Measurements from ENCODE around the gene GRIN2A. TPM values are rescaled to one million over a fixed set of nuclear protein-coding genes. Genes with fewer than 3 reads are reported as not detected.

GRIN2A gene
- total RNA-seq, 1 donor from 2014 or later = not detected

- no peaks in the 10 kb centered on the region for H3K27me3 Mint-ChIP-seq (ENCODE audit: low read depth)
- H3K4me1 Mint-ChIP-seq (ENCODE audit: low read depth) = no peaks in the 10 kb centered on the region
- no peaks in the 10 kb centered on the region for H3K36me3 Mint-ChIP-seq (ENCODE audit: low read depth)
- no peak for DNase-seq (ENCODE audit: low spot score)
- H3K27ac Mint-ChIP-seq (ENCODE audit: unreplicated experiment) = no peak overlapping the region
- TF ChIP-seq CTCF (IDR thresholded peaks at IDR 0.05) = no peak
- H3K9me3 Mint-ChIP-seq (ENCODE audit: low read depth) = no peaks in the 10 kb centered on the region
- H3K4me3 Mint-ChIP-seq (ENCODE audit: unreplicated experiment) = no peak overlapping the region
Observed at GRCh38 chr16:9908613-9909012, 273.6 kb downstream of the GRIN2A start.

GRCh38 chr16:9907752-9908151, 274.5 kb downstream of the GRIN2A start:
- DNase-seq (ENCODE audit: low spot score) = no peak
- H3K4me1 Mint-ChIP-seq (ENCODE audit: low read depth) = no peaks in the 10 kb centered on the region
- TF ChIP-seq CTCF (IDR thresholded peaks at IDR 0.05) = no peak
- H3K27me3 Mint-ChIP-seq (ENCODE audit: low read depth) = no peaks in the 10 kb centered on the region
- H3K9me3 Mint-ChIP-seq (ENCODE audit: low read depth) = no peaks in the 10 kb centered on the region
- H3K4me3 Mint-ChIP-seq (ENCODE audit: unreplicated experiment) = no peak overlapping the region
- no peaks in the 10 kb centered on the region for H3K36me3 Mint-ChIP-seq (ENCODE audit: low read depth)
- H3K27ac Mint-ChIP-seq (ENCODE audit: unreplicated experiment) = no peak overlapping the region

- TF ChIP-seq CTCF (IDR thresholded peaks at IDR 0.05) = no peak
- DNase-seq (ENCODE audit: low spot score) = no peak
- no peaks in the 10 kb centered on the region for H3K36me3 Mint-ChIP-seq (ENCODE audit: low read depth)
- no peak overlapping the region for H3K27ac Mint-ChIP-seq (ENCODE audit: unreplicated experiment)
- H3K9me3 Mint-ChIP-seq (ENCODE audit: low read depth) = peaks cover 3% of the 10 kb centered on the region
- no peak overlapping the region for H3K4me3 Mint-ChIP-seq (ENCODE audit: unreplicated experiment)
- no peaks in the 10 kb centered on the region for H3K27me3 Mint-ChIP-seq (ENCODE audit: low read depth)
- no peaks in the 10 kb centered on the region for H3K4me1 Mint-ChIP-seq (ENCODE audit: low read depth)
Observed at GRCh38 chr16:9906218-9906617, 276.0 kb downstream of the GRIN2A start.

- TF ChIP-seq CTCF (IDR thresholded peaks at IDR 0.05) = no peak
- no peak for DNase-seq (ENCODE audit: low spot score)
- Mint-ChIP-seq H3K36me3 (ENCODE audit: low read depth) (no peaks in the 10 kb centered on the region), H3K27ac (ENCODE audit: unreplicated experiment) (no peak overlapping the region), H3K4me3 (ENCODE audit: unreplicated experiment) (no peak overlapping the region), H3K4me1 (ENCODE audit: low read depth) (no peaks in the 10 kb centered on the region), H3K9me3 (ENCODE audit: low read depth) (peaks cover 9% of the 10 kb centered on the region), H3K27me3 (ENCODE audit: low read depth) (no peaks in the 10 kb centered on the region)
Observed at GRCh38 chr16:9904526-9904925, 277.7 kb downstream of the GRIN2A start.

- H3K27ac Mint-ChIP-seq (ENCODE audit: unreplicated experiment) = no peak overlapping the region
- no peak for DNase-seq (ENCODE audit: low spot score)
- H3K4me3 Mint-ChIP-seq (ENCODE audit: unreplicated experiment) = no peak overlapping the region
- H3K9me3 Mint-ChIP-seq (ENCODE audit: low read depth) = peaks cover 9% of the 10 kb centered on the region
- no peaks in the 10 kb centered on the region for H3K4me1 Mint-ChIP-seq (ENCODE audit: low read depth)
- H3K27me3 Mint-ChIP-seq (ENCODE audit: low read depth) = no peaks in the 10 kb centered on the region
- no peaks in the 10 kb centered on the region for H3K36me3 Mint-ChIP-seq (ENCODE audit: low read depth)
- no peak for TF ChIP-seq CTCF (IDR thresholded peaks at IDR 0.05)
Observed at GRCh38 chr16:9900576-9900975, 281.7 kb downstream of the GRIN2A start.

Data from chondrocyte (in vitro differentiated cells).